Measurements from ENCODE around the gene RALGDS. TPM values are rescaled to one million over a fixed set of nuclear protein-coding genes. Genes with fewer than 3 reads are reported as not detected.
A peak's percentile ranks its signal among the peaks of the same experiment; 100 is the strongest.

RALGDS gene
- total and polyA plus RNA-seq, 2 of the 4 experiments (the other 2 are of a cell fraction), result 13.1 to 36.9 TPM

DNA sequence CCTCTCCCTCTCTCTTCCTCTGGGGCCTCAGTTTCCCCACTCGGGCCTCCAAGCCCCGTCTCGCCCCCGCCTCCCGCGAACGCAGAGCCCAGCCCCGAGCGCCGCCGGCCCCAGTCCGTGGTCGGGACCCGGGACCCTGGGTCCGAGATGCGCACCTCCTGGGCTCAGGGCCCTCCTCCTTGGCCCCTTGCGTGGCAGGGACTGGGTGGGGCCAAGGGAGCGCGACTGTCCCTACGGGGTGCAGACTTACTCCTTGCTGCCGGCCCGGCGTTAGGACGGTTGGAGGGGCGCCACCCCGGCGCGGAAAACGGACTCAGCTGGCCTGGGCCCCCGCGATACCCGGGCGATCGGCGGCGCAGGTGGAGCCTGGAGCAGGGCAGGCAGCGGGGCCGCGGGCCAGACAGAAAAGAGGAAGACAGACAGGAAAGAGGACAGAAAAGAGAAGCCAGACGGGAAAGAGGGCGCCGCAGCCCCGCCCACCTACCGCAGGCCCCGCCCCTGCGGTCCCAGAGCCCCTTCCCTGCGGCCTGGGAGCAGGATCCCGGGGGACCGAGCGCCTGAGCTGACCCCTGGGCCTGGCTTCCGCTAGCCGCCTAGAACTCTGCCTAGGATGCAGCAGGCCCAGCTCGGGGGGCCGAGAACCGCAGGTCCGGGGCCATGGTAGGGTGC lies 42.6 kb upstream of the RALGDS start, which contains the start of gene GBGT1:
TSS of gene GBGT1 (minus strand) at position 411 of the 669 bp plus-strand sequence. CDS start 1,502 bp downstream, outside the sequence.
- Histone ChIP-seq H3K4me1 (ENCODE audit: control insufficient read depth, insufficient read depth, low read length) (peaks cover 10% of the 10 kb centered on the region; the same call in 1 of the 2 replicates), H4K91ac (ENCODE audit: insufficient read depth, low read depth, low read length) (no peak within 1 kb of the TSS), H4K20me1 (ENCODE audit: insufficient read depth, low read length) (no peaks in the 10 kb centered on the region), H3K27ac (ENCODE audit: insufficient read depth, low read length) (0 out of 2 replicates have a peak within 1 kb of the TSS, but pooled peaks have one; percentile 10), H2AK9ac (replicated peaks; ENCODE audit: low read depth, low read length, poor library complexity) (peak within 1 kb of the TSS; percentile 74), H3K27me3 (ENCODE audit: control insufficient read depth, insufficient read depth, low read length) (no peaks in the 10 kb centered on the region; the same call in 1 of the 2 replicates), H3K9ac (ENCODE audit: low read depth, low read length) (peak within 1 kb of the TSS; percentile 60), H2AK5ac (ENCODE audit: low read depth, low read length) (no peak within 1 kb of the TSS), H2BK15ac (ENCODE audit: low read depth, low read length) (no peak within 1 kb of the TSS), H3K9me3 (ENCODE audit: control insufficient read depth, insufficient read depth, low read length) (no peaks in the 10 kb centered on the region), H3K9me1 (ENCODE audit: insufficient read depth, low read length) (0 out of 2 replicates have a peak, but pooled peaks cover 3% of the 10 kb centered on the region), H3K4ac (ENCODE audit: low read depth, low read length) (peak within 1 kb of the TSS; percentile 48; the same call in 1 of the 2 replicates), H2BK20ac (ENCODE audit: low read depth, low read length) (no peak within 1 kb of the TSS), H4K5ac (ENCODE audit: low read depth, low read length) (peak within 1 kb of the TSS; percentile 34; the same call in 1 of the 2 replicates), H3K4me2 (ENCODE audit: low read depth, low read length) (peak within 1 kb of the TSS; percentile 40), H3K4me3 (ENCODE audit: insufficient read depth, low read depth, low read length) (peak within 1 kb of the TSS; percentile 59), H4K8ac (ENCODE audit: low read depth in 2 of 2, low read length in 2 of 2) (peak within 1 kb of the TSS; percentile 52 to 77; a peak in 2 of 4 replicates), H3K79me1 (ENCODE audit: low read depth in 1 of 2, low read length in 2 of 2) (no peaks in the 10 kb centered on the region), H3K36me3 (ENCODE audit: control insufficient read depth, insufficient read depth, low read length) (no peaks in the 10 kb centered on the region), H3K56ac (ENCODE audit: extremely low read depth, insufficient read depth, low read length) (no peak within 1 kb of the TSS), H3K14ac (replicated peaks; ENCODE audit: low read depth, low read length) (no peak within 1 kb of the TSS; the same call in 1 of the 2 replicates), H2BK120ac (ENCODE audit: low read depth, low read length) (0 out of 2 replicates have a peak within 1 kb of the TSS, but pooled peaks have one; percentile 33), H2BK5ac (ENCODE audit: low read depth, low read length, poor library complexity, severe bottlenecking) (no peak within 1 kb of the TSS), H3K18ac (ENCODE audit: low read depth, low read length) (peak within 1 kb of the TSS; percentile 5; the same call in 1 of the 2 replicates), H3K23ac (ENCODE audit: low read depth, low read length) (no peak within 1 kb of the TSS), H2AFZ (replicated peaks; ENCODE audit: low read length, poor library complexity) (peak within 1 kb of the TSS; percentile 88)
- intact Hi-C loops (cut with micrococcal nuclease), result no loop called here
- ChIA-PET POLR2A (ENCODE audit: unreplicated experiment) (no interaction called here), CTCF (no interaction called here)
- 3% methylated on average over 6 of the region's 56 CpGs; no CpG with 5 or more reads in 1 of the 2 experiments for WGBS, 2 experiments (ENCODE audit: extremely low coverage in 2 of 2, insufficient read length in 1 of 2)
- in situ Hi-C loops (cut with MboI; ENCODE audit: low sequenced_read_pairs), result no loop called here
- ATAC-seq (ENCODE audit: low read depth) (peak; percentile 74), DNase-seq (no peak)
- BruUV-seq (replicated peaks), result no TSS peak
- dilution Hi-C loops (cut with HindIII; ENCODE audit: low sequenced_read_pairs, unreplicated experiment), result no loop called here
- no peak for TF ChIP-seq CHD1 (IDR thresholded peaks at IDR 0.05; ENCODE audit: low read depth, low read length)
- TF ChIP-seq MAFK (IDR thresholded peaks at IDR 0.05; ENCODE audit: low read depth, low read length), result no peak
- TF ChIP-seq, protein P1, sequence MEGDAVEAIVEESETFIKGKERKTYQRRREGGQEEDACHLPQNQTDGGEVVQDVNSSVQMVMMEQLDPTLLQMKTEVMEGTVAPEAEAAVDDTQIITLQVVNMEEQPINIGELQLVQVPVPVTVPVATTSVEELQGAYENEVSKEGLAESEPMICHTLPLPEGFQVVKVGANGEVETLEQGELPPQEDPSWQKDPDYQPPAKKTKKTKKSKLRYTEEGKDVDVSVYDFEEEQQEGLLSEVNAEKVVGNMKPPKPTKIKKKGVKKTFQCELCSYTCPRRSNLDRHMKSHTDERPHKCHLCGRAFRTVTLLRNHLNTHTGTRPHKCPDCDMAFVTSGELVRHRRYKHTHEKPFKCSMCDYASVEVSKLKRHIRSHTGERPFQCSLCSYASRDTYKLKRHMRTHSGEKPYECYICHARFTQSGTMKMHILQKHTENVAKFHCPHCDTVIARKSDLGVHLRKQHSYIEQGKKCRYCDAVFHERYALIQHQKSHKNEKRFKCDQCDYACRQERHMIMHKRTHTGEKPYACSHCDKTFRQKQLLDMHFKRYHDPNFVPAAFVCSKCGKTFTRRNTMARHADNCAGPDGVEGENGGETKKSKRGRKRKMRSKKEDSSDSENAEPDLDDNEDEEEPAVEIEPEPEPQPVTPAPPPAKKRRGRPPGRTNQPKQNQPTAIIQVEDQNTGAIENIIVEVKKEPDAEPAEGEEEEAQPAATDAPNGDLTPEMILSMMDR (conservative IDR thresholded peaks at IDR 0.05; ENCODE audit: low read depth, low read length), result no peak
- TF ChIP-seq SMC3 (IDR thresholded peaks at IDR 0.05; ENCODE audit: low read depth, low read length), result no peak
- no peak for TF ChIP-seq POLR2A (IDR thresholded peaks at IDR 0.05; ENCODE audit: low read depth, low read length)
- TF ChIP-seq, protein P2, sequence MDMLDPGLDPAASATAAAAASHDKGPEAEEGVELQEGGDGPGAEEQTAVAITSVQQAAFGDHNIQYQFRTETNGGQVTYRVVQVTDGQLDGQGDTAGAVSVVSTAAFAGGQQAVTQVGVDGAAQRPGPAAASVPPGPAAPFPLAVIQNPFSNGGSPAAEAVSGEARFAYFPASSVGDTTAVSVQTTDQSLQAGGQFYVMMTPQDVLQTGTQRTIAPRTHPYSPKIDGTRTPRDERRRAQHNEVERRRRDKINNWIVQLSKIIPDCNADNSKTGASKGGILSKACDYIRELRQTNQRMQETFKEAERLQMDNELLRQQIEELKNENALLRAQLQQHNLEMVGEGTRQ (IDR thresholded peaks at IDR 0.05; ENCODE audit: low read depth, low read length), result no peak
- no peak for TF ChIP-seq RCOR1 (IDR thresholded peaks at IDR 0.05; ENCODE audit: insufficient replicate concordance, low read length)
- no peak for TF ChIP-seq MXI1 (IDR thresholded peaks at IDR 0.05; ENCODE audit: borderline replicate concordance, low read depth, low read length)
- TF ChIP-seq CEBPB (IDR thresholded peaks at IDR 0.05; ENCODE audit: low read depth, low read length), result no peak
- TF ChIP-seq, protein P3, sequence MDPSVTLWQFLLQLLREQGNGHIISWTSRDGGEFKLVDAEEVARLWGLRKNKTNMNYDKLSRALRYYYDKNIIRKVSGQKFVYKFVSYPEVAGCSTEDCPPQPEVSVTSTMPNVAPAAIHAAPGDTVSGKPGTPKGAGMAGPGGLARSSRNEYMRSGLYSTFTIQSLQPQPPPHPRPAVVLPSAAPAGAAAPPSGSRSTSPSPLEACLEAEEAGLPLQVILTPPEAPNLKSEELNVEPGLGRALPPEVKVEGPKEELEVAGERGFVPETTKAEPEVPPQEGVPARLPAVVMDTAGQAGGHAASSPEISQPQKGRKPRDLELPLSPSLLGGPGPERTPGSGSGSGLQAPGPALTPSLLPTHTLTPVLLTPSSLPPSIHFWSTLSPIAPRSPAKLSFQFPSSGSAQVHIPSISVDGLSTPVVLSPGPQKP (IDR thresholded peaks at IDR 0.05; ENCODE audit: borderline replicate concordance, low read depth, low read length), result no peak
- TF ChIP-seq BHLHE40 (IDR thresholded peaks at IDR 0.05; ENCODE audit: low read depth, low read length), result no peak
- no peak for TF ChIP-seq NFE2L2 (IDR thresholded peaks at IDR 0.05; ENCODE audit: low read depth, low read length)
- TF ChIP-seq RAD21 (IDR thresholded peaks at IDR 0.05; ENCODE audit: low read length), result no peak
- TF ChIP-seq RFX5 (IDR thresholded peaks at IDR 0.05; ENCODE audit: low read depth, low read length), result no peak
- TF ChIP-seq FOS (IDR thresholded peaks at IDR 0.05; ENCODE audit: low read depth, low read length), result no peak

Data from IMR-90 (cell line).